Activated T-helper 2 cell treated with anti-CD3 and anti-CD28 coated beads, Interferon-gamma antibody, Interleukin-2, Interleukin-4, amounts not matched to agents 10 μg/mL and 5 μg/mL and 100 μg/mL, durations not matched to agents 14 hours and 24 hours and 36 hours (primary cell): ENCODE data around the gene FAM118B. TPM values are rescaled to one million over a fixed set of nuclear protein-coding genes. Genes with fewer than 3 reads are reported as not detected.

ENCODE experiments used
- DNase-seq: peaks from one replicate; pipeline ENCODE4 v3.0.0; 2021; ENCODE audit warnings: low spot score
- H3K27ac Mint-ChIP-seq: one replicate; pipeline ENCODE4 v1.8.0; 2021; ENCODE audit warnings: mixed read lengths
- H3K27me3 Mint-ChIP-seq: one replicate; pipeline ENCODE4 v1.8.0; 2021; ENCODE audit warnings: low read depth, mixed read lengths
- H3K36me3 Mint-ChIP-seq: one replicate; pipeline ENCODE4 v1.8.0; 2021; ENCODE audit warnings: low read depth, mixed read lengths
- H3K4me1 Mint-ChIP-seq: one replicate; pipeline ENCODE4 v1.8.0; 2021; ENCODE audit warnings: low read depth, mixed read lengths
- H3K4me3 Mint-ChIP-seq: one replicate; pipeline ENCODE4 v1.8.0; 2021; ENCODE audit warnings: low read depth, mild to moderate bottlenecking, moderate library complexity, mixed read lengths
- H3K9me3 Mint-ChIP-seq: one replicate; pipeline ENCODE4 v1.8.0; 2021; ENCODE audit warnings: mixed read lengths
- intact Hi-C: fragments of 100-400 bp; cut with micrococcal nuclease; formaldehyde crosslinking; loops from one replicate; pipeline ENCODE4 v1.15.1; 2023
- total RNA-seq: library from RNA; stranded (reverse); gene quantifications from 2 replicates; pipeline ENCODE4 v1.2.3, GENCODE V29; 2022

Gene FAM118B
- total RNA-seq, 1 donor from 2014 or later: 11.6 TPM

- peaks cover 12% of the 10 kb centered on the region for H3K36me3 Mint-ChIP-seq
- no peaks in the 10 kb centered on the region for H3K27me3 Mint-ChIP-seq
- no peaks in the 10 kb centered on the region for H3K9me3 Mint-ChIP-seq
- no peak for DNase-seq
- intact Hi-C loops: no loop called here
- no peak overlapping the region for H3K4me3 Mint-ChIP-seq
- no peak overlapping the region for H3K27ac Mint-ChIP-seq
- no peaks in the 10 kb centered on the region for H3K4me1 Mint-ChIP-seq
Observed at GRCh38 chr11:126191379-126192073, 20.1 kb upstream of the FAM118B start.

GRCh38 chr11:126192361-126192760 lies 19.2 kb upstream of the FAM118B start:
- H3K27ac Mint-ChIP-seq: no peak overlapping the region
- intact Hi-C loops: no loop called here

GRCh38 chr11:126193038-126193478 lies 18.5 kb upstream of the FAM118B start:
- Mint-ChIP-seq H3K27me3 (no peaks in the 10 kb centered on the region), H3K4me3 (no peak overlapping the region), H3K36me3 (peaks cover 27% of the 10 kb centered on the region), H3K4me1 (no peaks in the 10 kb centered on the region), H3K9me3 (no peaks in the 10 kb centered on the region), H3K27ac (no peak overlapping the region)
- no peak for DNase-seq
- intact Hi-C loops: no loop called here

More at GRCh38 chr11:126192361-126192760, 19.2 kb upstream of the FAM118B start:
- no peak for DNase-seq
- Mint-ChIP-seq H3K27me3 (no peaks in the 10 kb centered on the region), H3K4me3 (no peak overlapping the region), H3K9me3 (no peaks in the 10 kb centered on the region), H3K36me3 (peaks cover 20% of the 10 kb centered on the region), H3K4me1 (no peaks in the 10 kb centered on the region)

GRCh38 chr11:126194121-126194543 lies 17.4 kb upstream of the FAM118B start:
- H3K4me1 Mint-ChIP-seq: no peaks in the 10 kb centered on the region
- no peak overlapping the region for H3K4me3 Mint-ChIP-seq
- H3K9me3 Mint-ChIP-seq: no peaks in the 10 kb centered on the region
- no peaks in the 10 kb centered on the region for H3K27me3 Mint-ChIP-seq
- DNase-seq: no peak
- no peak overlapping the region for H3K27ac Mint-ChIP-seq
- intact Hi-C loops: loop anchor here (1.0 kb wide), 2 partner anchors 252 to 271 kb away; no protein-coding TSS in a partner anchor
- H3K36me3 Mint-ChIP-seq: peaks cover 32% of the 10 kb centered on the region

GRCh38 chr11:126195119-126195518 lies 16.5 kb upstream of the FAM118B start:
- peaks cover 39% of the 10 kb centered on the region for H3K36me3 Mint-ChIP-seq
- H3K27ac Mint-ChIP-seq: no peak overlapping the region
- H3K9me3 Mint-ChIP-seq: no peaks in the 10 kb centered on the region
- no peak overlapping the region for H3K4me3 Mint-ChIP-seq
- H3K27me3 Mint-ChIP-seq: no peaks in the 10 kb centered on the region
- H3K4me1 Mint-ChIP-seq: no peaks in the 10 kb centered on the region
- no peak for DNase-seq
- intact Hi-C loops: no loop called here

GRCh38 chr11:126197277-126197939 lies 14.2 kb upstream of the FAM118B start:
- no peak for DNase-seq
- Mint-ChIP-seq H3K4me3 (no peak overlapping the region), H3K4me1 (no peaks in the 10 kb centered on the region), H3K36me3 (peaks cover 60% of the 10 kb centered on the region), H3K27ac (no peak overlapping the region), H3K9me3 (no peaks in the 10 kb centered on the region), H3K27me3 (no peaks in the 10 kb centered on the region)
- intact Hi-C loops: no loop called here

GRCh38 chr11:126198648-126199047 lies 12.9 kb upstream of the FAM118B start:
- no peaks in the 10 kb centered on the region for H3K27me3 Mint-ChIP-seq
- intact Hi-C loops: no loop called here
- DNase-seq: no peak
- H3K36me3 Mint-ChIP-seq: peaks cover 71% of the 10 kb centered on the region
- H3K4me1 Mint-ChIP-seq: no peaks in the 10 kb centered on the region
- no peak overlapping the region for H3K4me3 Mint-ChIP-seq
- no peak overlapping the region for H3K27ac Mint-ChIP-seq
- no peaks in the 10 kb centered on the region for H3K9me3 Mint-ChIP-seq

- Mint-ChIP-seq H3K27me3 (no peaks in the 10 kb centered on the region), H3K36me3 (peaks cover 73% of the 10 kb centered on the region), H3K27ac (no peak overlapping the region), H3K4me1 (no peaks in the 10 kb centered on the region), H3K4me3 (no peak overlapping the region), H3K9me3 (no peaks in the 10 kb centered on the region)
- intact Hi-C loops: no loop called here
- no peak for DNase-seq
Observed at GRCh38 chr11:126202646-126203359, 8.8 kb upstream of the FAM118B start.

- Mint-ChIP-seq H3K9me3 (no peaks in the 10 kb centered on the region), H3K4me3 (no peak overlapping the region), H3K27me3 (no peaks in the 10 kb centered on the region), H3K27ac (no peak overlapping the region), H3K4me1 (peaks cover 4% of the 10 kb centered on the region), H3K36me3 (peaks cover 75% of the 10 kb centered on the region)
- DNase-seq: no peak
- intact Hi-C loops: no loop called here
Observed at GRCh38 chr11:126205359-126205758, 6.2 kb upstream of the FAM118B start.

- no peaks in the 10 kb centered on the region for H3K27me3 Mint-ChIP-seq
- no peak for DNase-seq
- H3K36me3 Mint-ChIP-seq: peaks cover 62% of the 10 kb centered on the region
- intact Hi-C loops: no loop called here
- H3K27ac Mint-ChIP-seq: no peak overlapping the region
- no peak overlapping the region for H3K4me3 Mint-ChIP-seq
- peaks cover 19% of the 10 kb centered on the region for H3K4me1 Mint-ChIP-seq
- no peaks in the 10 kb centered on the region for H3K9me3 Mint-ChIP-seq
Observed at GRCh38 chr11:126207896-126208295, 3.7 kb upstream of the FAM118B start.

GRCh38 chr11:126210871-126211235 lies 729 bp upstream of the FAM118B start:
- peaks cover 24% of the 10 kb centered on the region for H3K4me1 Mint-ChIP-seq
- peak overlapping the region; percentile 99 for H3K4me3 Mint-ChIP-seq
- peak overlapping the region; percentile 92 for H3K27ac Mint-ChIP-seq
- no peak for DNase-seq
- peaks cover 36% of the 10 kb centered on the region for H3K36me3 Mint-ChIP-seq
- H3K27me3 Mint-ChIP-seq: no peaks in the 10 kb centered on the region
- intact Hi-C loops: loop anchor here (1.0 to 5.0 kb wide), 6 partner anchors 58 to 619 kb away; partner anchors contain the start of genes FOXRED1, PUS3, STT3A and TIRAP
- H3K9me3 Mint-ChIP-seq: no peaks in the 10 kb centered on the region

GRCh38 chr11:126212089-126212660 lies 593 bp downstream of the FAM118B start:
- Mint-ChIP-seq H3K27me3 (no peaks in the 10 kb centered on the region), H3K36me3 (peaks cover 31% of the 10 kb centered on the region), H3K27ac (peak overlapping the region; percentile 62), H3K4me1 (peaks cover 29% of the 10 kb centered on the region), H3K9me3 (no peaks in the 10 kb centered on the region), H3K4me3 (peak overlapping the region; percentile 99)
- intact Hi-C loops: loop anchor here (5.0 kb wide), 1 partner anchor 140 kb away; no protein-coding TSS in a partner anchor
- DNase-seq: no peak
